Ecto neural progenitor cell (in vitro differentiated cells): ENCODE results near the gene PLIN5.
A peak's percentile ranks its signal among the peaks of the same experiment; 100 is the strongest.

Source experiments
- DNase-seq: peaks from one replicate; pipeline ENCODE4 v3.0.0-alpha.2; 2018; ENCODE audit warnings: low spot score

Gene PLIN5

GRCh38 chr19:4534836-4535658, at the start of gene PLIN5:
TSS of gene PLIN5 (minus strand) at chr19:4535224. CDS start at chr19:4534074, 1,150 bp downstream.
- DNase-seq, result peak; percentile 95

- peak; percentile 86 for DNase-seq
These were observed 49.1 kb upstream of the PLIN5 start for GRCh38 chr19:4583961-4584669.

- no peak for DNase-seq
These were observed 48.2 kb upstream of the PLIN5 start for GRCh38 chr19:4582980-4583842.

- DNase-seq, result peak; percentile 81
These were observed 46.9 kb upstream of the PLIN5 start for GRCh38 chr19:4581666-4582553.

GRCh38 chr19:4580961-4581665, 46.1 kb upstream of the PLIN5 start:
- no peak for DNase-seq

GRCh38 chr19:4580021-4580901, 45.2 kb upstream of the PLIN5 start:
- peak; percentile 77 for DNase-seq

- no peak for DNase-seq
These were observed 44.4 kb upstream of the PLIN5 start for GRCh38 chr19:4579389-4579788.

- DNase-seq, result no peak
These were observed 43.7 kb upstream of the PLIN5 start for GRCh38 chr19:4578552-4579248.

- DNase-seq, result no peak
These were observed 42.2 kb upstream of the PLIN5 start for GRCh38 chr19:4577020-4577782.

- peak; percentile 76 for DNase-seq
These were observed 41.3 kb upstream of the PLIN5 start for GRCh38 chr19:4576016-4576933.

- no peak for DNase-seq
These were observed 40.4 kb upstream of the PLIN5 start for GRCh38 chr19:4575267-4576015.

- DNase-seq, result no peak
These were observed 38.7 kb upstream of the PLIN5 start for GRCh38 chr19:4573682-4574081.

GRCh38 chr19:4571305-4571917, 36.4 kb upstream of the PLIN5 start:
- no peak for DNase-seq

GRCh38 chr19:4570916-4571304, 35.9 kb upstream of the PLIN5 start:
- no peak for DNase-seq

- DNase-seq, result no peak
These were observed 35.4 kb upstream of the PLIN5 start for GRCh38 chr19:4570402-4570801.

- no peak for DNase-seq
These were observed 33.9 kb upstream of the PLIN5 start for GRCh38 chr19:4568886-4569285.
